GM21825 (cell line): Measurements from ENCODE around the gene C20orf173.

Source experiments
- ATAC-seq: cut with Tn5 transposase; IDR thresholded peaks from one replicate; pipeline ENCODE4 v1.9.1; 2021; ENCODE audit warnings: mild to moderate bottlenecking, moderate library complexity; ENCODE audit not compliant: unreplicated experiment

Gene C20orf173

GRCh38 chr20:35508493-35509218 lies 20.8 kb downstream of the C20orf173 start:
- ATAC-seq: no peak

GRCh38 chr20:35506872-35507638 lies 22.4 kb downstream of the C20orf173 start:
- no peak for ATAC-seq

- ATAC-seq: no peak
These were observed 23.3 kb downstream of the C20orf173 start for GRCh38 chr20:35506179-35506578.

- no peak for ATAC-seq
These were observed 24.7 kb downstream of the C20orf173 start for GRCh38 chr20:35504751-35505150.

GRCh38 chr20:35503841-35504561 lies 25.5 kb downstream of the C20orf173 start:
- no peak for ATAC-seq

GRCh38 chr20:35503281-35503680 lies 26.2 kb downstream of the C20orf173 start:
- ATAC-seq: no peak

- no peak for ATAC-seq
These were observed 27.1 kb downstream of the C20orf173 start for GRCh38 chr20:35502352-35502751.

- no peak for ATAC-seq
These were observed 30.2 kb downstream of the C20orf173 start for GRCh38 chr20:35499271-35499670.

- no peak for ATAC-seq
These were observed 31.7 kb downstream of the C20orf173 start for GRCh38 chr20:35497780-35498189.

GRCh38 chr20:35497320-35497719 lies 32.1 kb downstream of the C20orf173 start:
- ATAC-seq: no peak

GRCh38 chr20:35496481-35496880 lies 33.0 kb downstream of the C20orf173 start:
- no peak for ATAC-seq

- ATAC-seq: no peak
These were observed 37.1 kb downstream of the C20orf173 start for GRCh38 chr20:35492352-35492751.

- no peak for ATAC-seq
These were observed 37.6 kb downstream of the C20orf173 start for GRCh38 chr20:35491823-35492222.

- peak; percentile 96 for ATAC-seq
These were observed 38.7 kb downstream of the C20orf173 start for GRCh38 chr20:35490736-35491181.

GRCh38 chr20:35489717-35490116 lies 39.7 kb downstream of the C20orf173 start:
- no peak for ATAC-seq

GRCh38 chr20:35487479-35487878 lies 42.0 kb downstream of the C20orf173 start:
- no peak for ATAC-seq

GRCh38 chr20:35479798-35480197 lies 49.7 kb downstream of the C20orf173 start:
- ATAC-seq: no peak

- ATAC-seq: no peak
These were observed 50.5 kb downstream of the C20orf173 start for GRCh38 chr20:35478804-35479472.
